Stimulated activated CD8-positive, alpha-beta memory T cell treated with anti-CD3 and anti-CD28 coated beads, Interleukin-15, amount 100 ng/mL, for 24 hours (primary cell): ENCODE measurements around the gene CAT.

Source experiments
- DNase-seq: peaks from one replicate; pipeline ENCODE4 v3.0.0-alpha.2; 2020; ENCODE audit warnings: low read depth

CAT gene

GRCh38 chr11:34460278-34460677, 21.5 kb downstream of the CAT start:
- DNase-seq = no peak

GRCh38 chr11:34461215-34461614, 22.5 kb downstream of the CAT start:
- DNase-seq = no peak

DNA sequence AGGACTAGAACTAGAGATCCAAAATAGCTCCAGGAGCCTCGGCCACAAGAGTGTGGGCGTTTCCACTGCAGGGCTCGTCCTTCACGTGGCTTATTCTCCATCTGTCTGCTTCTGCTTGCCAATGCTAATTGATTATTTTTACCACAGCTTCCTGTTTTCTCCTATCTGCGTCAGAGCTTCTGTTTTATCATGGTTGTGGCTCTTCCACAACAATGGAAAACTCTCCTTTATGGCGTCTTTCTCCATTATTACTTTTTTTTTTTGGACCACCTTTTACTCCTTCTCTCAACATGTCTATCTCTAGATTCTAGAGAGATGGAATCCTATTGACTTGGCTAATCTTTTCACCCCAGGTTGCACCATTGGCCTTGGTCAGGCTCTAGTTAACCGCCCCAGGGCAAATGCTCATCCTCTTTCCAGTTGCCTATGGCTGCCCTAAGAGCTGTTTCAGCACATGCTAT, 25.9 kb downstream of the CAT start:
- no peak for DNase-seq

DNA sequence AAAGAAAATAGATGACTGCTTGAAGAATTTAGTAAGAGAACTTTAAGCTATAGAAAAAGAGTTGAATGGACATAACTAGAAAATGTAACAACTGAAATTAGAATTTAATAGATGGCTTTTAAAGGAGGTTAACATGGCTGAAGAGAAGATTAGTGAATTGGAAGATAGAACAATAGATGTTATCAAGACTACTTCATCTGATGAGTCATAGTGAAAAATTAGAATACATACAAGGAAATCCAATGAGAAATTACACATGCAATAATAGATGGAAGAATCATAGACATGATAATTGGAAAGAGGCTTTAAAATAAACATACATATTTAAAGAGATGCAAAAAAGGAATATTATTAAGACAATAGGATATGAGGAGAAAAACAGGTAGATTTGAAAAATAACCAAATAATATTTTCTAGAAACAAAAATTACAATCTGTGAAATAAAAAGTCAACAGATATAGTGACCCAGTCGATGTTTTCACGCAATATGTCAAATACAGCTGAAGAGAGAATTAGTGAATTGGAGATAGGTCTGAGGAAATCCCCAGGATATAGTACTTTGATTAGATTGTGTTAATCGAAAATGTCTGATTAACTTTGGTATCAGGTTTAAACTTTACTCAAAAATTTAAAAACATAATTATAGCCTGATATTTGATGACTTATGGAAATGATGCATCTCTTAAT, 28.2 kb downstream of the CAT start:
- DNase-seq = no peak

- DNase-seq = no peak
Observed at GRCh38 chr11:34468209-34468841, 29.6 kb downstream of the CAT start.

- no peak for DNase-seq
Observed at GRCh38 chr11:34473603-34474169, 35.0 kb downstream of the CAT start.

DNA sequence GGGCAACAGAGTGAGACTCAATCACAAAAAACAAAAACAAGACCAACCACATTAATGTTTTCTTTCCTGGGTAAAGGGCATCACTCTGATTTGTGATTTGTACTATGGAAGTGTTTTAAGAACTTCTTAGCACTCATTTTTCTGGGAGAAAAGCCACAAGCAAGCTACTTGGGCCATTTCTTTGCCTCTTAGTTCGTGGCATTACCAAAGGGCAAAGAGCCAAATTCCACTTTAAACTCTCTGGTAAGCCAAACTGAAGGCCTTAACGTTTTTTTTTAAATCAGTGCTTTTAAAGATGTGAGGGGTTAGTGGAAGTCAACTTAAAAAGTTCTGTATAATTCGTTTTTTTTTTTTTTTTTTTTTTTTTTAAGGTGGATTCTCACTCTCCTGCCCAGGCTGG, 36.9 kb downstream of the CAT start:
- no peak for DNase-seq

- no peak for DNase-seq
Observed at GRCh38 chr11:34476849-34477248, 38.1 kb downstream of the CAT start.

GRCh38 chr11:34478845-34479663, 40.3 kb downstream of the CAT start:
- DNase-seq = no peak

- no peak for DNase-seq
Observed at GRCh38 chr11:34480314-34480713, 41.6 kb downstream of the CAT start.

GRCh38 chr11:34481307-34481706, 42.6 kb downstream of the CAT start:
- no peak for DNase-seq

DNA sequence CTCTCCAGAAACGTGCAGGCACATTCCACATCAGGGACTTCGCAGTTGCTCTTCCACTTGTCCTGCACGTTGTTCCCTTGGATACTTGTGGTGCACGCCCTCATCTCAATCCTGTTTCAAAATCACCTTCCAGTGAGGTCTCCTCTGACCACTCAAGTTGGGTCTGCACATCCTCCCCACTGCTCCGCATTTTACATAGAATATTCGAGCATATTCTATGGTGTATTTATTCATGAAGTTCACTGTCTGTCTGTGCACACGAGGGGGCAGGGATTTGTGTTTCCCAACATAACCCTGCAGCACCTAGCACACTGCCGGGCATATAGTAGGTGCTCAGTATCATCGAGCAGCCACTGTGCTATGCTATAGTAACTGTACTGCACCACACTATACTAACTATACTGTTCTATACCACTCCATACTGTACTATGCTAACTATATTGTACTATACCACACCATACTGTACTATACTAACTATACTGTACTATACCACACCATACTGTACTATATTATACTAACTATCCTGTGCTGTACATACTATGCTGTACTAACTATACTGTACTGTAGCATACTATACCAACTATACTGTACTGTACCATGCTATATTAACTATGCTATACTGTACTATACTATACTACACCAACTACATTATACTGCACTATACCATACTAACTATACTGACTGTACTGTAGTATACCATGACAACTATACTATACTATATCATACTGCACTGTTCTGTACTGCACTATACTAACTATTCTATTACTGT, 44.6 kb downstream of the CAT start:
- no peak for DNase-seq

- no peak for DNase-seq
Observed at GRCh38 chr11:34487430-34487829, 48.7 kb downstream of the CAT start.

DNA sequence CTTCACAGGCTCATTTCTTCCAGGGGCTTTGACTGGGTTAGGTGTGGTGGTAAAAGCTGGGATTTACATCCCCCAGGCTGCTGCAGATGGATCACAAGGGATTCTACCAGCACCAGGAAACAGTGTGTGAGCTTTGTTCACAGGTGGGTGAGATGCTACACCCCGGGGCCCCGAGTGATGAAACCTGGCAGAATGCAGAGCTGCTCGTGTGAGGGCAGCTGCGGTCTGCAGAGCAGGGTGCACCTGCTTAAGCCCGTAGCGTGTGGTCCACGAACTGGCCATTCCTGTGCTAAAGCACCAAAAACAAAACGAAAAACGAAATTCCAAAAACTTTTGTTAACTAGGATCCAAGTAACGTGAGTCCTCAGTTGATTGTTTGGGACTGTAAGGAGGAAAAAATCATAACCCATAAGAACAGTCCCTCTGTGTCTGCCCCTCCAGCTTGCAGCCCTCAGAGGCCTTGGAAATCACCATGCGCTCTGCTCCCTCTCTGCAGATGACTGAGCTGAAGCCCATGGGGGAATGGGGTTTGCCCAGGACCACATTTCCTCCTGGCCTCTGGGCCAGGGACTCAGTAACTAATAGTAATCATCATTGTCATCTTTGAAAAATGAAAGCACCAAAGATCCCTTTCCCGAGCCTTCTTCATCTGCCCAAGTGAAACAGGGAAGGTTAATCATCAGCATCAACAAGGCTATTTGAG, 50.3 kb downstream of the CAT start:
- DNase-seq = no peak

GRCh38 chr11:34490304-34490703, 51.6 kb downstream of the CAT start:
- no peak for DNase-seq

DNA sequence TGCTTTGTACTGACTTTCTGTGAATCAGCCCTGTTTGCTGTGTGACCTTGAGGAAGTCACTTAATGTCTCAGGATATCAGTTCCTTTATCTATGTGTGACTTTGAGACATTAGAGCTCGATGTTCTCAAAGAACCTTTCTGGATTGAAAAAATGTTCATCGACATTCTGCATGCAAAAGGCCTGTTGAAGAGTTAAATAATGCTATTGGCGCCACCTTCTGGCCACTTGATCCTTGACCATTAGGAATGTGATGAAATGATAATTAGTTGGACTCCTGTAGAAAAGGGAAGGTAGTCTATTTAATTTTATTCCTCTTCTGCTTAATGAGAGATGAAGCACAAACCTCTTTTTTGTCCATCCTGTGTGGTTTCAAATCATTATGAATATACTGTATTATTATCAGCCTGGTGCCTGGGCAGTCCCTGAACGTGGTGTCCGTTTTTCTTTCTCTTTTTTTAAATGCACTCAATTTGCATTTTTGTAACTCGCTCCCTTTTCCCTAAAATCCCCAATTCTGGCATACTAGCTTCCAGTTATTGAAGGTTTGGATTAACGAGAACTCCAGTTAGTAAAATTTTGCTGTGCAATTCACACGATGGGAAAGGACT, 54.2 kb downstream of the CAT start:
- no peak for DNase-seq

DNA sequence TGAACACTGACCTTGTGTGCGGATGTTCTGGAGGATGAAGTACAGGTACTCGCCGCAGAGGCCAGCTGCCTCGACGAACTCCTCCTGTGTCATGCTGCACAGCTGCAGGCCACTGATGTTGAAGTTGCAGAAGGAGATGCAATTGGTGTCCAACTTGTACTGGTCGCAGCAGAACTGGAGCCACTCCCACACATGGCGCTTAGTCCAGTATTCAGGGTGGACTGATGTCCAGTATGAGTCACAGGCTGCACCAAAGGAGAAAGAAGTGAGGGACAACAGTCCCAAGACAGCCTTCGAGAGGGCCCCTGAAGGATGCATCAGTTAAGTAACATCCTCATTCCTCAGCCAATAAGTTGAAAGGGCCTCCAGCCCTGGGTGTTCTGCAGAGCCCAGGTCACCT, 54.7 kb downstream of the CAT start:
- DNase-seq = no peak

- no peak for DNase-seq
Observed at GRCh38 chr11:34493926-34494595, 55.3 kb downstream of the CAT start.

DNA sequence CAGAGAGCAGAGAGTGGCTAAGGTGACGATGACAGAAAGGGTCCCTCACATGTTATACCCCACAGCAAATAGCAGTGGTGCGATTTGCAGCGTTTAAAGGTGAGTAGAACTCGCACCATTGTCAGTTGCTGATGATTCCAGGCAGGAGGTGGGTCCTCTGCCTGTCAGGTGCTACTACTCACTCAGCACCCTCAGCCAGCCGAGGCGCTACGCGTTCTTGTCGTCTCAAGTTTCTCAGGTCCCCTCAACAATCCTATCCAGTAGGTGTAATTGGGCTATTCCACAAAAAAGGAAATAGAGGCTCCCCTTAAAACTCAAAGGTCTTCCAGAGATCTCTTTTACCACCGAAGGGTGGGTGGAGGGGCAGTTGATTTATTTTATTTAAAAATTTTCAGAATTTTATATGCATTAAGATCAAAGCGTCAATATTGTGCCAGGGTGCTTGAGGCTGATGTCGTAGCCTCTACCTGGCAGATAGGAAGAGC, 56.5 kb downstream of the CAT start:
- DNase-seq = no peak

DNA sequence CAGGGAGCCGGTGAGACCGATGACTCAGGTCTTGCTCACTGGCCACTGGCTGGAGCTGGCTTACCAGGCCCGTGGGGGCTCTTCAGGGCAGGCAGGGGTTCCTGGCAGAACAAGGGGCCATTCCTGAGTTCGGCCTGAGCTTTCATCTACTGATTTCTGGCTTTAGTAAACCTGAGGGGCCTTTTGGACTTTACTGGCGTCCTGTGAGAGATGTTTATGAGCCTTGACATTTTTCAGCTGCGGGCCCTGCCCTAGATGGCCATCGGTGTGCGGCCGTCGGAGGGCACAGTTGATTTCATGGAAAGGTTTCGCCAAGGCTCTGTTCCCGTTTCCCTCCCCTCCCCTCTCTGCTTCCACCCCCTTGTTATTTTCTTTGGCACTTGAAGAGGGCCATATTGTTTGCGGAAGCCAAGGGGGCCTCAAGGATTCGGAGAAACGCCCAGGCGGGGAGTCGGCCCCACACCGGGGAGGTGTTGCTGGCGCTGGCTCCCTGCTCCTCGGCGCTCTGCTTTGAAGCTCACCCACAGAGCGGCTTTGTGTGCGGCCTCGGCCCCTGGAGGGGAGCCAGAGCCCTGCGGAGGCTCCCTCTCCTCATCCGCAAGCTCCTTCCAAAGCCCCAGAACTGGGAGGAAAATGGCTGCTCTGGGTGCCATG, 57.1 kb downstream of the CAT start:
- DNase-seq = no peak
